Breast epithelium (tissue), 4 donors: Measurements from ENCODE around the gene ANKRD55. TPM values are rescaled to one million over a fixed set of nuclear protein-coding genes. Genes with fewer than 3 reads are reported as not detected.

Source experiments
- DNase-seq, 2 donors: peaks; one replicate each; pipeline ENCODE4 v3.0.0-alpha.2; 2019; ENCODE audit warnings: low spot score in 2 of 2
- H3K27ac ChIP-seq, 2 donors: fragments of 200-600 bp; sonication (generic) in 1 of 2; one replicate each; pipeline ENCODE4 v1.5.1; 2016 to 2019; ENCODE audit warnings: mild to moderate bottlenecking in 1 of 2
- H3K27me3 ChIP-seq, 2 donors: fragments of 200-600 bp; sonication (generic) in 1 of 2; one replicate each; pipeline versions ENCODE4 v1.5.1 to v1.6.0; 2017 to 2019; ENCODE audit warnings: control low read depth in 1 of 2, mild to moderate bottlenecking in 1 of 2
- H3K36me3 ChIP-seq: fragments of 200-600 bp; one replicate; pipeline ENCODE4 v1.5.1; 2019
- H3K4me1 ChIP-seq, 2 donors: fragments of 200-600 bp; sonication (generic); one replicate each; pipeline ENCODE4 v1.5.1; 2016 to 2019; ENCODE audit warnings: control low read depth in 1 of 2
- H3K4me3 ChIP-seq, 3 donors: fragments of 200-600 bp; sonication (generic); 1 replicate in 2 of 3; 2 replicates in 1 of 3; pipeline ENCODE4 v1.5.1; 2016 to 2019; ENCODE audit warnings: mild to moderate bottlenecking in 3 of 3, moderate library complexity in 2 of 3
- H3K9me3 ChIP-seq, 2 donors: fragments of 200-600 bp; sonication (generic) in 1 of 2; one replicate each; pipeline ENCODE4 v1.5.1; 2016 to 2019; ENCODE audit warnings: control low read depth in 1 of 2
- CTCF ChIP-seq, 3 donors: fragments of 450-650 bp; IDR thresholded peaks; one replicate each; pipeline ENCODE4 v1.5.1; 2016 to 2017; ENCODE audit warnings: antibody characterized with exemption in 3 of 3, mild to moderate bottlenecking in 3 of 3, moderate library complexity in 3 of 3
- POLR2A ChIP-seq: fragments of 450-650 bp; IDR thresholded peaks from one replicate; pipeline ENCODE4 v1.6.1; 2016; ENCODE audit warnings: antibody characterized with exemption, mild to moderate bottlenecking, moderate library complexity
- POLR2AphosphoS5 ChIP-seq, 3 donors: sonication (generic); formaldehyde crosslinking; IDR thresholded peaks; one replicate each; pipeline ENCODE4 v1.6.1; 2017; ENCODE audit warnings: antibody characterized with exemption in 3 of 3
- intact Hi-C: fragments of 100-400 bp; cut with DNase I; formaldehyde crosslinking; loops from one replicate; pipeline ENCODE4 v1.15.1; 2023; ENCODE audit warnings: low total_unique reads
- total RNA-seq, 3 donors: library from RNA; depleted of rRNA; stranded (reverse); fragments of >200 nt; gene quantifications; one replicate each; pipeline ENCODE4 v1.1.0, GENCODE V29; 2016

The ANKRD55 gene
- total RNA-seq, 3 donors from 2014 or later, result 0.32 to 0.33 TPM; not detected in 1

GRCh38 chr5:56147659-56148230, 85.4 kb downstream of the ANKRD55 start:
- H3K4me3 ChIP-seq, result no peak overlapping the region
- H3K4me1 ChIP-seq, result no peaks in the 10 kb centered on the region
- no peaks in the 10 kb centered on the region for H3K9me3 ChIP-seq
- H3K27me3 ChIP-seq, result no peaks in the 10 kb centered on the region
- H3K27ac ChIP-seq, result no peak overlapping the region
- no peaks in the 10 kb centered on the region for H3K36me3 ChIP-seq
- intact Hi-C loops, result no loop called here
- DNase-seq, result no peak
- no peak for TF ChIP-seq POLR2AphosphoS5 (IDR thresholded peaks at IDR 0.05)
- TF ChIP-seq CTCF (IDR thresholded peaks at IDR 0.05), result no peak
- TF ChIP-seq POLR2A, result no peak

- H3K4me3 ChIP-seq, result no peak overlapping the region
- DNase-seq, result no peak
- H3K36me3 ChIP-seq, result no peaks in the 10 kb centered on the region
- intact Hi-C loops, result no loop called here
- H3K27me3 ChIP-seq, result no peaks in the 10 kb centered on the region
- no peaks in the 10 kb centered on the region for H3K9me3 ChIP-seq
- H3K27ac ChIP-seq, result no peak overlapping the region
- no peaks in the 10 kb centered on the region for H3K4me1 ChIP-seq
- TF ChIP-seq CTCF (IDR thresholded peaks at IDR 0.05), result no peak
- no peak for TF ChIP-seq POLR2A
- no peak for TF ChIP-seq POLR2AphosphoS5 (IDR thresholded peaks at IDR 0.05)
Observed at GRCh38 chr5:56147106-56147505, 86.0 kb downstream of the ANKRD55 start.

GRCh38 chr5:56146674-56147073, 86.5 kb downstream of the ANKRD55 start:
- Histone ChIP-seq H3K9me3 (no peaks in the 10 kb centered on the region), H3K36me3 (no peaks in the 10 kb centered on the region), H3K27ac (no peak overlapping the region), H3K27me3 (no peaks in the 10 kb centered on the region), H3K4me1 (no peaks in the 10 kb centered on the region), H3K4me3 (no peak overlapping the region)
- no peak for TF ChIP-seq POLR2AphosphoS5 (IDR thresholded peaks at IDR 0.05)
- TF ChIP-seq POLR2A, result no peak
- TF ChIP-seq CTCF (IDR thresholded peaks at IDR 0.05), result no peak
- DNase-seq, result no peak
- intact Hi-C loops, result no loop called here

- no peaks in the 10 kb centered on the region for H3K4me1 ChIP-seq
- H3K27me3 ChIP-seq, result no peaks in the 10 kb centered on the region
- no peak overlapping the region for H3K4me3 ChIP-seq
- DNase-seq, result no peak
- H3K27ac ChIP-seq, result no peak overlapping the region
- intact Hi-C loops, result no loop called here
- H3K9me3 ChIP-seq, result no peaks in the 10 kb centered on the region
- H3K36me3 ChIP-seq, result no peaks in the 10 kb centered on the region
- no peak for TF ChIP-seq CTCF (IDR thresholded peaks at IDR 0.05)
- no peak for TF ChIP-seq POLR2AphosphoS5 (IDR thresholded peaks at IDR 0.05)
- TF ChIP-seq POLR2A, result no peak
Observed at GRCh38 chr5:56145511-56145910, 87.6 kb downstream of the ANKRD55 start.

- Histone ChIP-seq H3K9me3 (no peaks in the 10 kb centered on the region), H3K36me3 (no peaks in the 10 kb centered on the region), H3K4me3 (no peak overlapping the region), H3K27me3 (no peaks in the 10 kb centered on the region), H3K27ac (no peak overlapping the region), H3K4me1 (no peaks in the 10 kb centered on the region)
- intact Hi-C loops, result no loop called here
- no peak for TF ChIP-seq POLR2A
- TF ChIP-seq POLR2AphosphoS5 (IDR thresholded peaks at IDR 0.05), result no peak
- TF ChIP-seq CTCF (IDR thresholded peaks at IDR 0.05), result no peak
- DNase-seq, result no peak
Observed at GRCh38 chr5:56145106-56145505, 88.0 kb downstream of the ANKRD55 start.
